Left ventricle myocardium inferior (tissue), 1 donor: ENCODE measurements around the gene EDIL3. TPM values are rescaled to one million over a fixed set of nuclear protein-coding genes. Genes with fewer than 3 reads are reported as not detected.

ENCODE experiments used
- DNase-seq: peaks from one replicate; pipeline ENCODE4 v3.0.0-alpha.2; 2020
- H3K27ac ChIP-seq: fragments of 200-600 bp; replicated peaks from 2 replicates; pipeline ENCODE4 v1.8.0; 2021
- H3K27me3 ChIP-seq: fragments of 200-600 bp; 2 replicates; pipeline ENCODE4 v1.8.0; 2021; ENCODE audit warnings: low read depth
- H3K36me3 ChIP-seq: fragments of 200-600 bp; 2 replicates; pipeline ENCODE4 v1.8.0; 2021
- H3K4me1 ChIP-seq: fragments of 200-600 bp; 2 replicates; pipeline ENCODE4 v1.8.0; 2021
- H3K4me3 ChIP-seq: fragments of 200-600 bp; 2 replicates; pipeline ENCODE4 v1.8.0; 2021; ENCODE audit warnings: mild to moderate bottlenecking, moderate library complexity
- H3K9me3 ChIP-seq: fragments of 200-600 bp; replicated peaks from 2 replicates; pipeline ENCODE4 v1.8.0; 2021
- CTCF ChIP-seq: fragments of 200-600 bp; IDR thresholded peaks from 2 replicates; pipeline ENCODE4 v1.8.0; 2021; ENCODE audit warnings: antibody characterized with exemption, mild to moderate bottlenecking, borderline replicate concordance
- intact Hi-C: fragments of 100-400 bp; cut with micrococcal nuclease; formaldehyde crosslinking; loops from one replicate; pipeline ENCODE4 v1.11.0; 2022
- total RNA-seq: library from RNA; stranded (reverse); fragmentation: NEBNext Ultra II Directional; extraction: Animal tissue kit (Norgen Biotek cat#: 25700); gene quantifications from one replicate; pipeline ENCODE4 v1.2.1, GENCODE V29; 2021
- donor health status: DM: no; HTN: yes; CAD: no; lungs with severe emphysema.

Gene EDIL3
- total RNA-seq, 1 donor from 2014 or later = 3.5 TPM

- Histone ChIP-seq H3K4me1 (no peaks in the 10 kb centered on the region), H3K9me3 (peaks cover 3% of the 10 kb centered on the region), H3K27ac (no peak overlapping the region), H3K4me3 (no peak overlapping the region), H3K27me3 (no peaks in the 10 kb centered on the region), H3K36me3 (no peaks in the 10 kb centered on the region)
- intact Hi-C loops = no loop called here
- no peak for TF ChIP-seq CTCF
- no peak for DNase-seq
These were observed 91.7 kb downstream of the EDIL3 start for GRCh38 chr5:84292788-84293653.

- TF ChIP-seq CTCF = no peak
- Histone ChIP-seq H3K4me3 (no peak overlapping the region), H3K27ac (no peak overlapping the region), H3K9me3 (no peaks in the 10 kb centered on the region), H3K36me3 (no peaks in the 10 kb centered on the region), H3K27me3 (no peaks in the 10 kb centered on the region), H3K4me1 (no peaks in the 10 kb centered on the region)
- DNase-seq = no peak
- intact Hi-C loops = no loop called here
These were observed 92.6 kb downstream of the EDIL3 start for GRCh38 chr5:84292000-84292642.

GRCh38 chr5:84290673-84291072 is 94.0 kb downstream of the EDIL3 start:
- Histone ChIP-seq H3K9me3 (no peaks in the 10 kb centered on the region), H3K36me3 (no peaks in the 10 kb centered on the region), H3K27ac (no peak overlapping the region), H3K27me3 (no peaks in the 10 kb centered on the region), H3K4me3 (no peak overlapping the region), H3K4me1 (peaks cover 14% of the 10 kb centered on the region)
- no peak for TF ChIP-seq CTCF
- intact Hi-C loops = no loop called here
- DNase-seq = no peak

- Histone ChIP-seq H3K9me3 (no peaks in the 10 kb centered on the region), H3K27ac (no peak overlapping the region), H3K4me1 (peaks cover 14% of the 10 kb centered on the region), H3K4me3 (no peak overlapping the region), H3K36me3 (no peaks in the 10 kb centered on the region), H3K27me3 (no peaks in the 10 kb centered on the region)
- no peak for DNase-seq
- TF ChIP-seq CTCF = no peak
- intact Hi-C loops = no loop called here
These were observed 94.5 kb downstream of the EDIL3 start for GRCh38 chr5:84290161-84290560.

- Histone ChIP-seq H3K27ac (no peak overlapping the region), H3K4me3 (no peak overlapping the region), H3K4me1 (peaks cover 14% of the 10 kb centered on the region), H3K9me3 (no peaks in the 10 kb centered on the region), H3K36me3 (no peaks in the 10 kb centered on the region), H3K27me3 (no peaks in the 10 kb centered on the region)
- intact Hi-C loops = no loop called here
- no peak for DNase-seq
- no peak for TF ChIP-seq CTCF
These were observed 96.7 kb downstream of the EDIL3 start for GRCh38 chr5:84287951-84288350.
